Stimulated activated CD4-positive, alpha-beta T cell treated with anti-CD3 and anti-CD28 coated beads, Interleukin-2, amount 100 ng/mL, for 24 hours (primary cell): ENCODE measurements around the gene SLX4IP.
"Not testable (repeated sequence)": the region's sequence is repeated elsewhere in the genome, so short reads cannot be mapped to it uniquely, and the experiment has no call there.

Source experiments
- DNase-seq, 2 donors: peaks; one replicate each; pipeline ENCODE4 v3.0.0-alpha.2; 2020

SLX4IP gene

DNA sequence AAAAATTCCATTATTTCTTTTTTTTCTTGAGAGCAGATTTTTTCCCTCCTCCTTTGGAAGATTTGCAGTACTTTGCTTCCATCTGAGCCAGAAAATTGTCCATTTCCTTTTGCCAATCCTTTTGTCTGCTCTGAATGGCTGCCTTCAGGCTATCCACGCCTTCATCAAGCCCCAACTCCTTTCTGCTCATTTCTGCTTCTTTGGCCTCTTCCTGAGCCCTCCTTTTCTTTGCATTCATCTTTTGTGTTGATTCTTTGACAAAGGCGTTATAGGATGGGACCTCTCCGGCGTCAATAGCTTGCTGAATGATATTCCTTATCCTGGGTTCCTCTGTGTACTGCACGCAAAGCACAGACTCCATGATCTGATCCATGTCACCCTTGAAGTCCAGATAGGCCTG, 178.3 kb downstream of the SLX4IP start:
- DNase-seq = not testable (repeated sequence)

DNA sequence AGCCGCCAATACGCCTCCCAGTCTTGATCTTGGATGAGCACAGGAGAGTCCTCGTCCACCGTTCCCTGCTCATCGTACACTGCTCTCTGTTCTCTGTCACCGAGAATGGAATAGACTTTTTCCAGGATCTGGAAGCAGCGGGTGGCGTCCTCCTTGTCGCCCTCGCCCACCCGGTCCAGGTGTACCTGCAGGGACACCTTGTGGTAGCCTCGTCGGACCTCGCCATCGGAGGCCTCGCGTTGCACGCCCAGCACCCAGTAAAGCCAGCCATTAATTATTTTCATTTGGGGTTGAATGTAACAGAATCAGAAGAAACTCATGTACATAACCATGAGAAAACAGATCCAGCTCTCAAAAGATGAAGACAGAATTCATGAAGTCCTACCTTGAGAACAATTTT, 178.8 kb downstream of the SLX4IP start:
- no peak for DNase-seq

DNA sequence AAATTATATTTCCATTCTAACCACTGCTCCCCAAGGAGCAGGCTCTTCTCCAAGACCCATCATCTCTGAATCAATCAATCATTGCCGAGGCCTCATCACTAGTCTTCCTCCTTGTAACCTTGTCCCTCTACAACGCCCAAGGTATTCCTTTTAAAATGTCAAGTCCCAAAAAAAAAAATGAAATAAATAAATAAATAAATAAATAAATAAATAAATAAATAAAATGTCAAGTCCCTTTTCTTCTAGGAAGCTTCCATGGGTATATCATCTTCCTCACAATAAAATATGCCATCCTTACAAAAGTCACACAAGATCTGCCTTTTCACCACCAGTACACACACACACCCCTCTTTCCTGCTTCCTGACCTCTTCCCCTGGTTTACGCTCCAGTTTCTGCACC, 181.1 kb downstream of the SLX4IP start:
- no peak for DNase-seq

DNA sequence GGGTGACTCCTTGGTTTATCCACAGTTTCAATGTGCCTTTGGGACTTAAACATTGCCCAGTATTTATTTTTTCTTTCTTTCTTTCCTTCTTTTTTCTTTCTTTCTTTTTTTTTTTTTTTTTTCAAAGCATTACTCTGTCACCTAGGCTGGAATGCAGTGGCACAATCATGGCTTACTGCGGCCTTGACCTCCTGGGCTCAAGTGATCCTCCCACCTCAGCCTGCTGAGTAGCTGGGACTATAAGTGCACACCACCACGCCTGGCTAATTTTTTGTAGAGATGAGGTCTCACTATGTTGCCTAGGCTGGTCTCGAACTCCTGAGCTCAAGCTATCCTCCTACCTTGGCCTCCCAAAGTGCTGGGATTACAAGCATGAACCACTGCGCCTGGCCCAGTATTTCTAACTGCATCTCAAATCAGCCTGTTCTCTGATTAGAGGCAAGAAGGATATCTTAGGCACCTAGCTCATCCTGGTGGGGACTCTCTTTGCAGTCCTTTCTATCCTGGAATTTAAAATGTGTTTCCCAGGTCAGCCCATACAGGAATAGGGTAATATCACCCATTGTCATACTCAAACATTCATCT, 182.5 kb downstream of the SLX4IP start:
- DNase-seq = not testable (repeated sequence)

DNA sequence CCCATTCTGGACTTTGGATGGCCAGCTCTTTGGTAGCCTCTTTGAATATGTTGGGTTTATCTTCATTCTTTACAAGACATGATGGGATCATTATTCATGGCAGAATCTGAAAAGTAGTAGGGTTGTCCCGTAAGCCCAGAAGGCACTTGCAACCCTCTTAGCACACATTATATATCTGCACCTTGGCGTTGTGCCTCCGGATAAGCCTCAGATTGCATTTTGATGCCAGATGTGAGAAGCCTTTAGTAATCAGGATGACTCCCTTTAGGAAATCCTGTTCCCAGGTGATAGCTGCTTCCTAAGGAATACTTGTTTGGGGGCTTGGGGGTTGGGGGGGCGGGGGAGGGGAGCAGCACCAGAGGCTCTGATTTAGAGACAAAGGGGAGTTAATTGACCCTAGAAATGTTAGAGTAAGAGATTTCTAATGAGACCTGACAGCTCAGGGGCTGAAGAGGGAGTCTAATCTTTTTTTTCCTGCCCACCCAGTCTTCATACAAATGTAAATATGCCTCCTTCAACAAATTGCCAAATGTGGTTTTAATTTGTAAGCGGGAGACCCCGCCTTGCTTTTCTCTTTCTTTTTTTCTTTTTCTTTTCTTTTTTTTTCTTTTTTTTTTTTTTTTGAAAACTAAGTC, 183.6 kb downstream of the SLX4IP start:
- no peak for DNase-seq

DNA sequence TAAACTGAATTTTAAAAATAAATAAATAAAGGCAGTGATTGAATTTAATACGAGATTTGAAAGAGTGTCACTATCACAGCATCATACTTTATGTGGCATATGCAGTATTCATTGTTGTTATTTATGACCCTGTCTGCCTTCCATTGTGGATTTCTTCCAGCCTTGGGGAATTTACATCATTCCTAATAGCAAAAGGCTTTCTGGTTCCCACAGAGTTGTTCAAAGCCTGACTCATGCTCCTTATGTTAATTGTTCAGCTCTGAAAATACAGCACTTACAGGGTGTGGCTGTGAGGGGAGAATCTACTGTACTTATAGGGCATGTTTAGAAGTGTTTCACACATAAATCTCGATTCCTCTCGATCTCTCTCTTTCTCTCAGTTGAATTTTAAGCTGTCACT, 184.3 kb downstream of the SLX4IP start:
- no peak for DNase-seq

DNA sequence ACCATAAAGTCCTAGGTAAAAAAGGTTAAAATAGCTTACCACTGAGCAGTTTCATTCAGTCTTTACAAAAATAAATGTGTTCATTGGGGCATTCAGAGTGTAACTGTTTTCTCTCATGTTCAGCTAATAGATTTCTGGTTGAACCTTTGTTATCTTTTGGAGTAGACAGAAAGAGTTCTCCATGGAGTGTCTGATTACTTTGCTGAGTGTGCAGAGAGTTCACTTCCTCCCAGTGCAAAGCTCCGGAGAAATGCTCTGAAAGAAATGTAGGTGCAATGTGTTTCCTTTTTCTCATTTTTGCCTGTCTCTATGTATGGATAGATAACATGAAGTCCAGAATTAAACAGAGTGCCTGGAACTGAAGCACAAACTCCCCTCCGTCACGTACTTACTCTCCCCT, 186.0 kb downstream of the SLX4IP start:
- DNase-seq = no peak

DNA sequence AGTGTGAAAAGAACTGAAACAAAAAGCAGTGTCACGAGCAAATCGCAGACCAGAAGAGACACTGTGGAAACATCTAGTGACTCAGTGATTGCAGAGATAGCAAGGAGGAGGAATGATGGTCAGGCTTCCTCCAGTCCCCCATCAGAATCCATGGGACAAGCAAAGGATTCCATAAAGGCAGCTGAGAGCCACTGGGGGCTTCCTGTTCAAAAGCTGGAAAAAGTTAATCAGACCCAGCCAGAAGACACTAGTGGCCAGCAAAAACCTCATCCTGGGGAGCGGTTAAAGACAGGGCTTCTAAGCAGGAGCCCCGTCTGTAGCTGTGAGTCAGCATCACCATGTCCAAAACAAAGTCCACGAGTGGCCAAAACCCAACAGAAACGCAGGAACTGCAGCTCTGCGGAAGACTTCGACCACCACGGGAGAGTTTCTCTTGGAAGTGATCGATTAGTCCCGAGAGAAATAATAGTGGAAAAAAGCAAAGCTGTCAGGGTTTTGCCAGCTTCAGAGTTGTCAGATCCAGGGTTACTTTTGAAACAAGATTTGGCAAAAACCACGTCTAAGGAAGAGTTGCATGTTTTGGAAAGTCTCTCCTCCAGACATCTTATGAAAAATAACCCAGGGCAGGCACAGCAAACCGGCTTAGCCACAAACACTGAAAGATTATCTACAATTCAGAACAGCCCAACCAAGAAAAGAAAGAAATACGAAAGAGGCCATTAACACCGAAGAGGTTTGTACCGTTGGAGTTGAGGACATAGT, 187.7 kb downstream of the SLX4IP start:
- no peak for DNase-seq

DNA sequence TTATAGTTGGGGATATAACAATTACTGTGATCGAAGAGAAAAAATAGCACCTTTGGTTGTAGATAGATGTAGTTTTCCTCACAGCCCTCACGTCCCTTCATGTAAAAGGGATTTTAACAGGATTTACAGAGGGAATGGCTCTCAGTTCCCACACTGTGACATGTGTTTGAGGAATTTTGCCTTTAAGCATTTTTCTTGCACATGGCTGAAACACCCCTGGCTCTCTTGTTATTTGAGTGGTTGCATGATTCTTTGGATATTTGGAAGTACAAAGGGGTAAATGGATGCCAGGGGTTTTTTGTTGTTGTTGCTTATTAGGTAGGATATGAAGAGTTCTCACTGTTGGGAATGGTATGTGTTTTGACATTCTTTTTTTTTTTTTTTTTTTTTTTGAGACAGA, 190.5 kb downstream of the SLX4IP start:
- DNase-seq = no peak

DNA sequence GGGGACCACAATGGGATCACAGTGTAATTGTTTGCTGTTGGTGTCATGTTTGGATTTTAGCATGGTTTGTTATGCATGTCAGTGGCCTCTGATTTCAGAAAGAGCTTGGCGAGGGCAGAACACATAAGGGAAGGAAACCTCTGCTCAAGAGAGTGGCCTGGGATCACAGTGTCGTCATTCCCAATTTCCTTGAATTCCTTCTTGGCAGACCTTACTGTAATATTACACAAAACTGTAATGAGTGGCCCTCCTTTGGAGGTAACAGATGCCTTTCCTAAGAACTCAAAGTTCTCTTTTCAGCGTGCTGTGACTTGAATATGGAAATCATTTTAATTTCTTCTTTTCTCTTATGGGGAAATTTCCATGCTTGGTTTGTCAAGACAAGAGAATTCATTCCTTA, 191.8 kb downstream of the SLX4IP start:
- no peak for DNase-seq

DNA sequence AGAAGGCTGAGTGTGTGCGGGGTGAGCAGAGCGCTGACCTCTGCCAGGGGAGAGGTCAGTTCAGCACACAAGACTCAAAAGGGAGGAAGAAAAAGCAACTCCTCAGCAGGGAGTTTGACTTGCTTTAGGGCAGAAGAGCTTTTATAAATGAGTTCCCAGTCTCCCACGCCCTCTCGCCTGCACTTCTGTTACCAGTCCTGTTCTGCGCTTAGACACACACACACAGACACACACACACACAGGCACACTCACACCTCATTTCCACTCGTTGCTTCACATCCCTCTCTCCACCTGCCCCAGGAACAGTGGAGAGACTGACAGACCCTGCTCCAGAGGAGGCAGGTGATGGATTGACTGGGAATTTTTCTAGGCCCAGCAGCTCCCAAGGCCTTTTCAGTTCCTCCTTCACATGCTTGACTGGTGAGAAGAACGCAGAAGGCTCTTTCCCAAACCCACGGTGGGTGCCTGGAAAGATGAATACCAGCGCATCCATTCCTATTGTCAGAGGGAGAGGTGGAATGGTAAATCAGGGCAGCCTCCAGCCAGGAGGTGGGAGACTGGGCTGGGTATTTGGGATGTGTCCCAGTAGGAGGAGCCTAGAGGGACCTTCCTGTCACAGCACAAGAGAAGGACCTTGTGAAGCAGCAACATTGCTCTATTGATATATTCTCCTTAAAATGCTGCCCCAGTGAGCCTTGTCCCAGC, 195.0 kb downstream of the SLX4IP start:
- DNase-seq = no peak

DNA sequence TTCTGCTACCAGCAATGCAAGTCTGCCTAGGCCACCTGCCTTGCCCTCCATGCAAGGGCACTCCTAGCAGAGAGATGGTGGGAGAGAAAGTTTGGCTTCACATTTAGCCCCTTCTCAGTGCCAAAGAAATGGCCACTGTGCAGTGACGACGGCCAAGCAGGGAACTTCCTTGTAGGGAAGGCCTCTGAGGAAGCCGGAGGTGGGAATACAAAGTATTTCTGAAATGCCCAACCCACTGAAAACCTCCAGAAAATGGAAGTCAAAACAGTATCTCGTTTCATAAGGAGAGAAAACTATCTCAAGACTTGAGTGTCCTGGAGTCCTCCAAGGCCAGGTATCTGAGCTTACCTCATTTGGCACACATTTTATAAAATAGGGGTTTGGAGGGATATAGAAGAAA, 196.0 kb downstream of the SLX4IP start:
- DNase-seq = no peak

DNA sequence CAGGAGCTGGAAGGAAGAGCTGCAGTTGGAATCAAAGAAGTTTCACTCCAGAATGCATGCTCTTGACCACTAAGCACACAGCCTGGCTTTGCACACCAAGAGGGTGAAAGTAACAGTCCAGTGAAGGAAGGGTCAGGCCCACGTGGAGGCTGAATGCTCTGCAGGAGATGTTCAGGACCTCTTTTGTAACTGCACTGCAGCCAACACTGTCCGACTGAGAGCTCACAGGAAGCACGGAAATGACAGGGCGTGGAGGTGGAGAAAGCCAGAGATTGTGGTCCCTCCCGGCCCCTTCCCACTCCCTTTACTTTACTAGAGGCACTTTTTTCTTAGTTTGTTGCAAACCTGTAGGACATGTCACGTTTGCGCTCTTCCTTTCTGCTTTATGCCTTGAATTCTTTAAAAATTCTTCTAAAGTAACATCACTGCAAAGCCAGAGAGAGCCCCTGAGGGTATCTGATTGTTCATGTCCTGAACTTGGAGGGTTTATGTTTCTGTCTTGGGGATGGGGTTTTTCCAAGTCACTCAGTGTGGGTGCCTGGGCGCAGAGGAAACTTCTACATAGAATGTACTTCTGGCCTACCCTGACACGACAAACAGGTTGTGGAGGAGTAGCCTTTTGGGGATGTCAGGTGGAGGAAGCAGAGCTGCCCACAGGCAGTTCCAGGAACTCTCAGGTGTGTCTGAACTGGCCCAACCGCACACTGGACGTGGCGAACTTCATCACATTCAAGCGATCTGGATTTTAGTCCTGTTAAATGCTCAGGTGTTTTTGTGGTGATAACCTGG, 197.8 kb downstream of the SLX4IP start:
- no peak for DNase-seq

DNA sequence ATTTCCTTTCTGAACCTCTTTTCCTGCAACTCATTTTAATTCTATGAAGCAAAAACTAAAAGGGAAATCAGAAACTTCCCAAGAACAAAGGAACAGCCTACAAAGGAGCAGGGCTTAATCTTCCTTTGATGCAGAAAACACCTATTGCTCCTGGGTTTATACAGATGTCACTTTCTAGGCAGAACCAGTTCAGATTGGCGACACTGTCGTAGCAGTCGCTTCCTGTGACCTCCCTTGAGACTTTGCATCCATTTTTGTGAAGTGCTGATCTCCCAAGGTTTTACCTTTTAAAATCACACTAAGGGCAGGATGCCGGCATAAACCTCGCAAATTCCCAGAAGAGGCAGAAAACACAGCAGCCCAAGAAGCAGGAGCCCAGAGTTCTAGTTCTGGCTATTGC, 198.6 kb downstream of the SLX4IP start:
- DNase-seq = no peak

DNA sequence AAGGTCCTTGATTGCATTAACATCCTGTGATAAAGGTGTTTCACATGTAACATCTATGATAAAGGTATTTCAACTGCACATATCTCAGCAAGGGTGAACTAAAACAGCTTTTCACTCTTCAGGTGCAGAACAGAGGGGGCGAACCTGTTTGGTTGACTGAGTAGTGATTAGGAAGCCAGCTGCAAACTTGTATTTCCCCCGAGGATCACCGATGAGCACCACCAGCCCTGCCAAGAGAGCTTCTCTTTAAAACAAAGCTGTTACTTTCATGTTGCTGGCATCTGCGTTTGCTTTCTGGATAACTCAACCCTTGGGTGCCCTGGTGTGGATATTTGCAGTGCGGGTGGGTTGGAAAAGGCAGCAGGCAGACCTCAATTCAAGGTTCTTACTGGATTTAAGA, 199.1 kb downstream of the SLX4IP start:
- DNase-seq = no peak

DNA sequence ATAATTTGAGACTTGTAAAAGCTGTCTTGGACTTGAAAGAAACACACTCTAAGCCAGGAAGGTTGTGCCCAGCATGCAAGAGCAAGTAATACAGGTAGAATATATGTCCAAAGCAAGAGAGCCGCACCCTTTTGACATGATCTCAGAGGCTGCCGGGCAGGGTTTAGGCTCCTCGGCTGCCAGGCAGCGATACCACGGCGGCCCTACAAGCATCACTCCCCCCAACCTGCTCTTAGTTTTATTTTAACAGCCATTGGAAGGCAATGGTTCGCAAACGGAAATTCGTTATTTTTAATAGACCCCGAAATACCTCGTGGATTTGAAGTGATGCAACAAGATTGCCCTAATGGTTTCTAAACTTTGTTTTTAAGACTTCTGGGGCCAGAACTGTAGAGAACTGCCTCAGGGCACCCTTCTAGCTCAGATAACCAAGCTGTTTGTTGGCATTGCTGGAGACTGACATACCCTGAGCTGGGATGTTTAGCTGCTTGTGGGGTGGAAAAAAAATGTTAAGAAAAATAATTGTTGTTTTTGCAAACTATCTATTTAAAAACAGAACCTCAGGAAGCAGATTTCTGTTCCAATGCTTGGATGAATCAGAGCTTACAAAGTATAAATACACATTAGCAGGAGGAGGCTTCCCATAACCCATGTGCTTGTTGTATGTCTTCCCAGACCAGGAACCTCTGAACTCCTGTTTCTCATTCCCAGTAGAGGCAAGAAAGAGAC, 199.7 kb downstream of the SLX4IP start:
- DNase-seq = no peak

DNA sequence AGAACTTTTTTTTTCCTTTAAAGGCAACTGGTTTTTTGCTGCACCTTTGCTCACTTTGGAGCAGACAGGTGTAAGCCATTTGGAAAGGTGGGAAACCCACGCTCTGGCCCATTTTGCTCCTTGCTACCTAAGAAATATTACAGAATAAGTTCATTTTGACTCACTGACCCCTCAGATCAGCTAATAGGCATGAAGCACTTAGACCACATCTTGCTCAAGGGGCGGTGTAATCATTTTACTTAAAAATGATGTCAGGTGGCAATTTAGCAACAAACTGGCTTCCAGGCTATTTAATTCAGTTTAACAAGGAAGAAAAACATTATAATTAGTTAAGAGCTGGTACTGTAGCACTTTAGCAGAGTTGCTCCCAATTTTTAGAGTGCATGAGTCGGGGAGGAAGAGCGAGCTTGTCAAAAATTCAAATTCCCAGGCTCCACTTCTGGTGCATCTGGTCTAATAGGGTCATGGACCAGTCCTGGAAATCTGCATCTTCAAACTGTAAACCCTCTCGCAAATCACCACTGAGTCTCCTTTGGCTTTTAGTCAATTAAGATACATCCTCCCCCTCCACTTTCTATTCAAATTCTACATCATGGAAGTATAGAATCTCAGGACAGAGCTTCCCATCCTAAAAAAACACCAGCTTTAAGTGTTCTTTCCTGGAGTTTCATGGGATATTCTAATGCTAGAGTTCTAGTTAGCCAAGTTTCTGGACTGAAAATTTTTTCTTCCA, 200.5 kb downstream of the SLX4IP start:
- no peak for DNase-seq

DNA sequence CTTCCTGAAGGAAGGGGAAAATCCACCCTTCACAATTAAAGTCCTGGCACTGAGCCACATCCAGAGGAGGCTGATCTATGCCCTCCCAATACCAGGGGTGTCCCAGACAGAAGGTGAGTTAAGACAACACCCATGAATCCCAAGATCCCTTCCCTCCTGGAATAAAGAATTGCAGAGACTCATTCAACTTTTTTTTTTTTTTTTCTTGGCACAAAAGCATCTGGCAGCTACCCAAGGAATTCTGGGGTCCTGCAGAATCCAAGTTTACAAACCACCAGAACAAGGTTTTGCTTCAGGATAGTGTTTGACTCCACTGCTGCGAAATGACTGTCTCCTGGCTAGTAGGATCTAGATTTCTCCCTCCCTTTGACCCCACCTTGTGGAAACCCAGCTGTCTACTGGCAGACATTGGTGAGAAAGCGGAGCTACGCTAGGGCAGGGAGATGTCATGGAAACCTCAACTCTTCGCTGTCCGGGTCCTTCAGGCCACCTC, 201.3 kb downstream of the SLX4IP start:
- no peak for DNase-seq

DNA sequence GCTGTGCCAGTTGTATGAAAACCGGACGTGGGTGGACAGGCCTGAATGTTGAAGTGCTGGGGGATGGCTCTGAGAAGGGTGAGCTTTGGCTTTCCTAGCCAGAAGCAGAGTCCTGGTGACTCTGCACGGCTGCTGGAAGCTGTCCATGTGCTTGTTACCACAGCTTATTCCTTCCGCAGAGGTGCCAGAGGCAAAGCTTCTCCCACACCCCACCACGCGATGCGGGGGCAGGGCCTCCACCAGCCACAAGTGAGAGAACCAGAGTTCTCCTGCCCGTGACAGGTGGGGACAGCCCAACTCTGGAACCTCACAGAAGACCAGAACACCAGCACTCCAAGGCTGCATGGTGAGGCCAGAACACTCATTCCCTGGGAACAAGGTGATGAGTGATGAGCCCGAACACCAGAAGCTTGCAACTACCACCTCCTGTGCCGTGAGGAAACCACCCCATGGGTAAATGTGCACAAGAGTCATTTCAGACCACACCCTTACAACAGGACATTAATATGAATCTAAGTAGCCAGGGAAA, 202.0 kb downstream of the SLX4IP start:
- DNase-seq = no peak

DNA sequence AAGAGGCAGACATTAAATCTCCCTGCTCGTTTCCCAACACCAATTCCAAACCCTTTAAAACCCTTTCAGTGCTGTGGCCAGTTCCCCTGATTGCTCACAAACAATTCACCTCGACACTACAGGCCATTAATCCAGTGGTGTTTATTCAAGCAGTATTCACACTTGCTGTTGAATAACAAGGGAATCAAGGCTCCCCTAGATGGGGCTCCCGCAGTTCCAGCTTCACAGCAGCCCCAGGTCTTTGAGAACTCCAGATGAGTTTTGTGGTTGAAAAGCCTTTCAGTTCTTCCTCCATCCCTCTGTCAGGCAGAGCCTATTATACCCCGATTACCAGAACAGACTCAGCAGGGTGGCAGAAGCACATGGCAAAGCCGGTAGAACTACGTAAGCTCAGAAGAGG, 202.5 kb downstream of the SLX4IP start:
- DNase-seq = no peak

DNA sequence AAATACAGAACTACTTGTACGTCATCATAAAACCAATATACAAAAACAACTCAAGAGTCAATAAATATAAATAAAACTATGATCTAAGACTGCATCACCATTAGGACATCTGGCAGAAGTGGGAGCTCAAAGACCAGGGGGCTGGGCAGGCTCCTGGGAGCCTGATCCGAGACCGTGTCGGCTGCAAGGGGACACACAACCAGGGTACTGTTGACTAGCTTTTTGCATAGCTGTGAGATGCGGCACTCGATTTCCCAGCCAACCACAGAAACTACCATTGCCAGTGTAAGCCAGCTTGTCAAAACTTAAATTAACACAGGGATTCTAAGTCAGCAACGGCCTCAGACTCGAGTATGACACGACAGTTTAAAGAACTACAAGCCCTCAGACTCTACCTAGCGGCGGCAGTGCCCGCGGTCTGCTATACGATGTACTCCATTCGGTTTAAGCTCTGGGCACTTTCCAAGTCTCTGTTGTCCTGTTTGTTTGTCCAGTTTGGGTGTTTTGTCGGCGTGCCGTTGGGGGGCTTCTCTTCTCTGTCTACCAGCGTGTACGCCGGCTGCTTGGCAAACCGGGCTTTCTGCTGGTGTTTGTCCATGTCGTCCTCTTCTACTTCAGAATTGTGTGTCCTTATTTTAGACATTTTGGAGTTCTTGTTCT, 204.1 kb downstream of the SLX4IP start:
- no peak for DNase-seq
